DMS53 (cell line): ENCODE results near the gene AMBRA1.

ENCODE experiments used
- DNase-seq: peaks from one replicate; lab custom pipeline; 2025; lab: John Stamatoyannopoulos, UW

Gene AMBRA1

GRCh38 chr11:46593550-46594373 is at the start of gene AMBRA1:
AMBRA1 (minus strand) TSS chr11:46594023; CDS start chr11:46548380, 45,643 bp downstream.
- DNase-seq = peak; percentile 91

GRCh38 chr11:46643531-46643930 is 49.7 kb upstream of the AMBRA1 start:
- DNase-seq = no peak

- DNase-seq = no peak
These were observed 49.0 kb upstream of the AMBRA1 start for GRCh38 chr11:46642627-46643335.

GRCh38 chr11:46641639-46642038 is 47.8 kb upstream of the AMBRA1 start:
- no peak for DNase-seq

- DNase-seq = no peak
These were observed 46.4 kb upstream of the AMBRA1 start for GRCh38 chr11:46640036-46640788.

- DNase-seq = no peak
These were observed 45.5 kb upstream of the AMBRA1 start for GRCh38 chr11:46639197-46639839.

GRCh38 chr11:46637546-46637945 is 43.7 kb upstream of the AMBRA1 start:
- DNase-seq = no peak

- no peak for DNase-seq
These were observed 41.8 kb upstream of the AMBRA1 start for GRCh38 chr11:46635557-46636139.

GRCh38 chr11:46633291-46634217 is 39.7 kb upstream of the AMBRA1 start:
- no peak for DNase-seq

GRCh38 chr11:46632502-46632901 is 38.7 kb upstream of the AMBRA1 start:
- DNase-seq = no peak

- DNase-seq = no peak
These were observed 37.9 kb upstream of the AMBRA1 start for GRCh38 chr11:46631676-46632075.

- DNase-seq = no peak
These were observed 36.4 kb upstream of the AMBRA1 start for GRCh38 chr11:46630237-46630636.

GRCh38 chr11:46628961-46629360 is 35.1 kb upstream of the AMBRA1 start:
- DNase-seq = no peak

GRCh38 chr11:46625406-46625805 is 31.6 kb upstream of the AMBRA1 start:
- DNase-seq = peak; percentile 6

- no peak for DNase-seq
These were observed 25.0 kb upstream of the AMBRA1 start for GRCh38 chr11:46618837-46619236.

- DNase-seq = no peak
These were observed 24.1 kb upstream of the AMBRA1 start for GRCh38 chr11:46617972-46618314.

GRCh38 chr11:46617134-46617971 is 23.5 kb upstream of the AMBRA1 start, which contains the start of the genes ATG13 and HARBI1:
ATG13 (plus strand) TSS chr11:46617553; CDS start chr11:46644292, 26,739 bp downstream.
HARBI1 (minus strand) TSS chr11:46617227; CDS start chr11:46616237, 990 bp downstream.
- peak; percentile 93 for DNase-seq

GRCh38 chr11:46616551-46617133 is 22.8 kb upstream of the AMBRA1 start:
- DNase-seq = peak; percentile 77

- no peak for DNase-seq
These were observed 21.9 kb upstream of the AMBRA1 start for GRCh38 chr11:46615756-46616155.
